ENCODE data around the gene THAP7.
A peak's percentile ranks its signal among the peaks of the same experiment; 100 is the strongest.
"Not testable (repeated sequence)": the region's sequence is repeated elsewhere in the genome, so short reads cannot be mapped to it uniquely, and the experiment has no call there.

Gene THAP7, protein sequence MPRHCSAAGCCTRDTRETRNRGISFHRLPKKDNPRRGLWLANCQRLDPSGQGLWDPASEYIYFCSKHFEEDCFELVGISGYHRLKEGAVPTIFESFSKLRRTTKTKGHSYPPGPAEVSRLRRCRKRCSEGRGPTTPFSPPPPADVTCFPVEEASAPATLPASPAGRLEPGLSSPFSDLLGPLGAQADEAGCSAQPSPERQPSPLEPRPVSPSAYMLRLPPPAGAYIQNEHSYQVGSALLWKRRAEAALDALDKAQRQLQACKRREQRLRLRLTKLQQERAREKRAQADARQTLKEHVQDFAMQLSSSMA

DNA sequence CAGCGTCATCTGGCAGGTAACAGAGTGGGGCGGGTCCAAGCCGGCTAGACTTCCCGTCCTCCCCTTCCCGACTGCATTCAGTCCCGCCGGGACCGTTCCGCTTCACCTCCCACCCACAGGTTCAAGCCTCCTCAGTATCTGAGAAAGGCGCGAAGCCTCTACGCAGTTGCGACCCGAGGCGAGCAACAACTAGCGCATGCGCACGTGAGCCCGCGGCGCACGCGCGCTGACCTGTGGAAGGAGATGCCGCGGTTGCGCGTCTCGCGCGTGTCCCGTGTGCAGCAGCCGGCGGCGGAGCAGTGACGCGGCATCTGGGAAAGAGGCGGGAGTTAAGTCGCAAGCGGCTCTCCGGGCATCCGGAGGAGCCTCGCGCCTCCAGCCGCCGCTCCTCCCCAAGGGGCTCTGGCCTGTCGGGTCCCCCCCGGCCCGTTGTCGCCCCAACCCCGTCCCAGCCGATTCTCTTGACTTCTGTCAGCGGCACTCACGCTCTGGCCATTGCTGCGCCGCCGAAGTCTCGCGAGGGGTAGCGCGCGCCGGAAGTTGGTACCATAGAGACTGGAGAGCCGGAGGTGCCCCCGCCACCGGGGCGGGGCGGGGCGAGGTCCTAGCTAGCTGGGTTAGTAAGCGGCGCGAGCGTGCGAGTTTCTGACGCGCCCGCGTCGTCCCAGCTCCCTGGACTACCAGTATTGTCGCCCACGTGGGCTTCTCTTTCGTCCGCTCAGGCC is at the start of gene THAP7:
THAP7 (minus strand) TSS at position 518 of the 725 bp plus-strand sequence; CDS start at position 311, 207 bp downstream.
- DNase-seq = peak; percentile 94 to 99 (median 97)
- intact Hi-C loops (cut with DNase I) = loop anchor here (5.0 kb wide), 1 partner anchor 144 kb away; the partner anchor contains the start of genes PI4KA and SNAP29

- peak in 2 of 10 donors; percentile 56 to 59 for DNase-seq
- intact Hi-C loops (cut with DNase I) = no loop called here
Measured at GRCh38 chr22:21051145-21051830, 49.4 kb upstream of the THAP7 start.

DNA sequence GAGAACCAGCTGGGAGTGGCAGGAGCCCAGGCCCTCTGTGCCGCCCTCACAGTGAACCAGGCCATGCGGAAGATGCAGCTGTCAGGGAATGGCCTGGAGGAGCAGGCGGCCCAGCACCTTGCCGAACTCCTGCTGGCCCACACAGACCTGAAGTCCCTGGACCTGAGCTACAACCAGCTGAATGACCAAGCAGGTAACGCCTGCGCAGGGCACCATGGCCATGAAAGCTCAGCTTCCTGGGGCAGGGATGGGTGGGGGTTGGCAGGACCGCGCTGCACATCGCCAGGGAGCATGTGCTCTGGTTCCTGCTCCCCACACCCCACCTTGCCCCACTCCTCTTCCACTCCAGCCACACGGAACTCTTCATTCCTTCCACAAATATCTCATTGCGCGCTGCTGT is 47.0 kb upstream of the THAP7 start:
- intact Hi-C loops (cut with DNase I) = not testable (repeated sequence)
- peak in 1 of 10 donors; percentile 51 for DNase-seq

DNA sequence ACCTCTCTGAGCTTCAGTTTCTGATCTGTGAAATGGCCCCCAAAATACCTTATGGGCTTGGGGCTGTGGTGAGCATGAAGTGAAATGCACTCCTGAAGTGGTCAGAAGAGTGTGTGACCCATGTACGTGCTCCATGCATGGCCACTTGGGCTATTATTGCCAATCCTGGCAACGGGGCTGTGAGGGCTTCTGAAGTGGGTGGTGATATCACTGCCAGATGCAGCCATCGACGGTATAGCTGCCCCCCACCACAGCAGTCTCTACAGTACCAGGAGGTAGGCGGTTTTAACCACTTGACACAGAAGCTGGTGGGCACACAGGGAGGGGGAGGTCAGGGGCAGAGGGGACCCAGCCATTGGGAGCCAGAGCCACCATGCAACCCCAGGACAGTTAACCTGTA is 46.5 kb upstream of the THAP7 start:
- peak in 2 of 10 donors; percentile 28 to 35 for DNase-seq
- intact Hi-C loops (cut with DNase I) = not testable (repeated sequence)

- peak in 2 of 10 donors; percentile 51 to 61 for DNase-seq
- intact Hi-C loops (cut with DNase I) = no loop called here
Measured at GRCh38 chr22:21047730-21048129, 45.8 kb upstream of the THAP7 start.

GRCh38 chr22:21047035-21047661 is 45.2 kb upstream of the THAP7 start:
- intact Hi-C loops (cut with DNase I) = no loop called here
- peak in 3 of 10 donors; percentile 25 to 64 (median 30) for DNase-seq

- DNase-seq = peak; percentile 84 to 99 (median 92)
- intact Hi-C loops (cut with DNase I) = no loop called here
Measured at GRCh38 chr22:21045585-21046294, 43.8 kb upstream of the THAP7 start, which contains the start of gene LRRC74B. LRRC74B (plus strand) TSS chr22:21045946; CDS start chr22:21045987, 41 bp downstream.

DNA sequence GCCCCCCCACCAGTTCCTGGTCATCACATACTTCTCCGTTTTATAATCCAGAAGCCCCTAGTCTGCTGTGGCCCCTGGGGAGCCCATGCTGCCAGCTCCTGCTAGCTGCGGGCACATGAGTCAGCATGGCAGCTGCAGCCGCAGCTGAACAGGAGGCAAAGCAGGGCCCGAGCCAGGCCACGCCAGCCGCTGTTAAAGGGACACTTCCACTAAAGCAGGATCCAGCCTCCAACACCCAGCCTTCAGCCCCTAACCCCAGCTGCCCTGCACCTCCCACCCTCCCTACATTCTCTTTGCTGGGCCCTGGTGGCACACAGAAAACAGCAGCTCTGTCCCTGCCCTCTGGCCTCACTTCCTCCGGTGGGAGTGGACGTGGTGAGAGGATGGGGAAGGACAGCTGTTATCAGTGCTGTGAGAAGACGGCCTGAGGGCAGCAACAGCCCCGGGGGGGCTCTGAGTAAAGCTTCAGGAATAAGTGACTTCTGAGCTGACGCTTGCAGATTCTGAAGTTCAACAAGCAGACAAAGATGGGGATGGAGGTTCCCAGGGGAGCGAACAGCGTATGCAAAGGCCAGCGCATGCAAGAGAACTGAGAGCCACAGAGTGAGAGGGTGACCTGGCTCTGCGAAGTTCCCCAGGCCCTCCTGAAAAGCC is 43.1 kb upstream of the THAP7 start:
- intact Hi-C loops (cut with DNase I) = no loop called here
- DNase-seq = peak in 9 of 10 donors; percentile 28 to 93 (median 53)

DNA sequence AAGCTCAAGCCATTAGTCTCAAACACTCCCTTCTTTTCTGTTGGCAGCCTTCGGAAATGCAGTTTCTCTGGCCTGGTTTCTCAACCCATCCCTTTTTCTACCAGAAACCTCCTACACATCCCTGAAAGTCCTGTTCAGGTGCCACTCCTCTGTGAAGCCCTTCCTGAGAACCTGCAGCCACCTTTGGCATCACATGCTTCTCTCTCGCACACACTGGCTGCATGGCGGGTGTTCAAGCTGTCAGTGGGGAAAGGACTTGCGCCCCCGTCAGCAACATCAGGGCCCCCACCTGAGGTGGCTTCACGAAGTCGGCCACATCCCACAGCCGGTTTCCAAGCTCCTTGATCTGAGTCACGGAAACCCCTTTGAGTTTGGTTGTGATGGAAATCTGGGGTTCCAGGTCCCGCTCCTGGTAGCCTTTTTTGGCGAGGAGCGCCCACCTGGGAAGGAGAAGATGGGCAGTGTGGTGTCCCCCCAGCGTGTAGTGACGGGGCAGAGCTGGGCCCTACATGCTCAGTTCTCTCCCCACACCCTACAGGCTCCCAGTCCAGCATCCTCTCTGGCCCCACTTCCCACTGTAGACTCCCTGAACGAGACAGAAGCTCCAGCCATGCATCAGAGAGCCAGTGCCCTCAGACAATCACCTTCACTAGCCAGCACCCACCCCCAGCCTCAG is 42.1 kb upstream of the THAP7 start:
- intact Hi-C loops (cut with DNase I) = no loop called here
- DNase-seq = peak in 3 of 10 donors; percentile 59 to 77 (median 66)

- DNase-seq = peak in 4 of 10 donors; percentile 5 to 46 (median 28)
- intact Hi-C loops (cut with DNase I) = no loop called here
Measured at GRCh38 chr22:21042978-21043859, 41.3 kb upstream of the THAP7 start.

- peak in 3 of 10 donors; percentile 4 to 21 (median 14) for DNase-seq
- intact Hi-C loops (cut with DNase I) = no loop called here
Measured at GRCh38 chr22:21041937-21042336, 40.0 kb upstream of the THAP7 start.

GRCh38 chr22:21039158-21039557 is 37.2 kb upstream of the THAP7 start:
- peak in 2 of 10 donors; percentile 10 for DNase-seq
- intact Hi-C loops (cut with DNase I) = not testable (repeated sequence)

- peak in 2 of 10 donors; percentile 37 to 44 for DNase-seq
- intact Hi-C loops (cut with DNase I) = no loop called here
Measured at GRCh38 chr22:21038405-21038804, 36.5 kb upstream of the THAP7 start.

DNA sequence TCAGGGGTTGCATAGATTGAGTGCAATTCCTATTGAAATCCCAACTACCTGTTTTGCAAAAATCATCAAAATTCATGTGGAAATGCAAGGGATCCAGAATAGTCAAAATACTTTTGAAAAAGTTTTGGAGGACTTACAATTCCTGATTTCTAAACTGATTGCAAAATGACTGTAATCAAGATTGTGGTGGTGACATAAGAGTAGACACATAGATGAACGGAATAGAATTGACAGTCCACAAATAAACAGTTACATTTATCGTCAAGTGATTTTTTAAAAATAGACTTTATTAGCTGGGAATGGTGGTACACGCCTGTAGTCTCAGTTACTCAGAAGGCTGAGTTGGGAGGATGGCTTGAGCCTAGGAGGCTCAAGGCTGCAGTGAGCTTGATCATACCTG is 33.1 kb upstream of the THAP7 start:
- peak in 1 of 10 donors; percentile 9 for DNase-seq
- intact Hi-C loops (cut with DNase I) = no loop called here

DNA sequence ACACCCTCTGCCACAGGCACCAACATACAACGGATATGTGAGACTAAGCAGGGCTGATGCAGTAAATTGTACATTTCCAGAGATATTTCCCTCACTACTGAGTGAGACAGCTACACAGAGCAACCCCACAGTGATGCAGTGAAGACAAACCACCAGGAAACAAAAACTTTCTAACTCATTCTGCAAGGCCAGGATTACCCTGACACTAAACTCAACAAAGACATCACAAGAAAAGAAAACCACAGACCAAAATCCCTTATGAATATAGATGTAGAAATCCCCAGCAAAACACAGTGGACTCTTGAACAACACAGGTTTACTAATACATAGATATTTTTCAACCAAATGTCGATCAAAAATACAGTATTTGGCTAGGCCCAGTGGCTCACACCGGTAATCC is 32.0 kb upstream of the THAP7 start:
- no peak for DNase-seq
- intact Hi-C loops (cut with DNase I) = no loop called here

GRCh38 chr22:21032868-21033688 is 31.2 kb upstream of the THAP7 start:
- DNase-seq = peak in 1 of 10 donors; percentile 48
- intact Hi-C loops (cut with DNase I) = no loop called here
